GM23248 (cell line): ENCODE results near the gene TMTC3. TPM values are rescaled to one million over a fixed set of nuclear protein-coding genes. Genes with fewer than 3 reads are reported as not detected.
A peak's percentile ranks its signal among the peaks of the same experiment; 100 is the strongest.

Source experiments
- DNase-seq: peaks from one replicate; pipeline ENCODE4 v3.0.0-alpha.2; 2015
- H2AFZ ChIP-seq: fragments of 200-600 bp; sonication (generic); 2 replicates; pipeline ENCODE4 v1.6.1; 2016; ENCODE audit warnings: antibody characterized with exemption
- H3F3A ChIP-seq: fragments of 200-600 bp; sonication (generic); 2 replicates; pipeline ENCODE4 v1.6.1; 2016; ENCODE audit warnings: mild to moderate bottlenecking, antibody characterized with exemption, mixed run types; ENCODE audit not compliant: insufficient read depth
- H3K27ac ChIP-seq: fragments of 200-600 bp; sonication (generic); 2 replicates; pipeline ENCODE4 v1.5.1; 2016; ENCODE audit warnings: mild to moderate bottlenecking
- H3K27me3 ChIP-seq: fragments of 200-600 bp; sonication (generic); replicated peaks from 2 replicates; pipeline ENCODE4 v1.6.1; 2016; ENCODE audit warnings: mild to moderate bottlenecking; ENCODE audit not compliant: insufficient read depth
- H3K36me3 ChIP-seq: fragments of 200-600 bp; sonication (generic); 2 replicates; pipeline ENCODE4 v1.6.1; 2016; ENCODE audit warnings: low read depth, mild to moderate bottlenecking
- H3K4me1 ChIP-seq: fragments of 200-600 bp; sonication (generic); 2 replicates; pipeline ENCODE4 v1.6.1; 2016; ENCODE audit warnings: mild to moderate bottlenecking; ENCODE audit not compliant: insufficient read depth
- H3K4me2 ChIP-seq: fragments of 200-600 bp; sonication (generic); one replicate; pipeline ENCODE4 v1.6.1; 2016; ENCODE audit warnings: mild to moderate bottlenecking; ENCODE audit not compliant: unreplicated experiment
- H3K4me3 ChIP-seq: fragments of 200-600 bp; sonication (generic); 2 replicates; pipeline ENCODE4 v1.5.1; 2016; ENCODE audit warnings: mild to moderate bottlenecking
- H3K79me2 ChIP-seq: fragments of 200-600 bp; sonication (generic); 2 replicates; pipeline ENCODE4 v1.6.1; 2016; ENCODE audit warnings: mild to moderate bottlenecking; ENCODE audit not compliant: insufficient read depth
- H3K9ac ChIP-seq: fragments of 200-600 bp; sonication (generic); 2 replicates; pipeline ENCODE4 v1.6.1; 2016; ENCODE audit warnings: mild to moderate bottlenecking
- H3K9me2 ChIP-seq: fragments of 200-600 bp; sonication (generic); 2 replicates; pipeline ENCODE4 v1.6.1; 2016; ENCODE audit warnings: mixed run types, mild to moderate bottlenecking, moderate library complexity; ENCODE audit not compliant: insufficient read depth
- H3K9me3 ChIP-seq: fragments of 200-600 bp; sonication (generic); one replicate; pipeline ENCODE4 v1.6.1; 2017; ENCODE audit warnings: low read depth
- H4K20me1 ChIP-seq: fragments of 200-600 bp; sonication (generic); 2 replicates; pipeline ENCODE4 v1.6.0; 2016; ENCODE audit not compliant: insufficient read depth
- EZH2 ChIP-seq: fragments of 200-600 bp; sonication (generic); IDR thresholded peaks from 2 replicates; pipeline ENCODE4 v1.6.1; 2018; ENCODE audit warnings: antibody characterized with exemption, mild to moderate bottlenecking; ENCODE audit not compliant: insufficient read depth, poor library complexity, severe bottlenecking
- EZH2phosphoT487 ChIP-seq: fragments of 200-600 bp; sonication (generic); IDR thresholded peaks from 2 replicates; pipeline ENCODE4 v1.6.1; 2018; ENCODE audit warnings: antibody characterized with exemption, moderate library complexity, mild to moderate bottlenecking, low read depth; ENCODE audit not compliant: insufficient read depth
- WGBS, 2 experiments: methylation state at CpG; one replicate each; pipeline ENCODE4 v1.1.6; 2015 to 2017; ENCODE audit warnings: low lambda C conversion rate in 2 of 2, low coverage in 1 of 2; ENCODE audit errors: missing lambda C conversion rate in 2 of 2; 5-methylcytosine and 5-hydroxymethylcytosine counted together
- in situ Hi-C: fragments of 300-500 bp; cut with MboI; formaldehyde crosslinking; loops from 2 replicates; pipeline ENCODE4 v1.15.0; 2020
- polyA plus RNA-seq: library from polyadenylated mRNA; unstranded; fragments of >200 nt; fragmentation: Nextera tagmentation; extraction: Ambion mirVana; gene quantifications from 2 replicates; pipeline ENCODE4 v1.2.1, GENCODE V29; 2016
- total RNA-seq: library from RNA; depleted of rRNA; stranded (reverse); fragments of >200 nt; shearing (Covaris generic); gene quantifications from 2 replicates; pipeline ENCODE4 v1.2.3, GENCODE V29; 2014

Gene TMTC3
- total and polyA plus RNA-seq, 2 experiments from 2014 or later = 35.7 to 59.1 TPM

DNA sequence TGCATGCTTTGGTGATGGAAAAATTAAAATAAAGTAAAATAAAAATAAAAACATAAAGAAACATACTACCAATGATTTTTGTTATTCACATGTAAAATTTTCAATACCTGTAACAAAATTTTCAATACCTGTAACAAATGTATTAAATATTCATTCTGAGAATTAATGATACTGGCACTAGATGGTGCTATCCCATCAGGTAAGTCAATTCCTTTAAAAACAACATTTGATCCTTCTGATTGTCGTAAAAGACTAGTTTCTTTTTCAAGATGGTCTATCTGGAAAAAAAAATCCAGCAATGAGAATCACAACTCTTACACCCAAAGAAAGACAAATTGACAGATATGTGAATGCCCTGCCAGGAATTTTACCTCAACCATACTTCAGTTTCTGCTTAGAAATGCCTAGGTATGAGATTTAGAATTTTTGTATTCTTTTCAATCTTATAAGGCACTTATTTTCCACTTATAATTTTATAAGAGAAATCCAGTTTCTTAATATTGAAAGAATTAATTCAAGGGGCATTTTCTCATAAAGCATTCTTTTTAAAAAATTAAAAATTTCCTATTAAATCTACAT, 30.9 kb upstream of the TMTC3 start:
- H3K4me1 ChIP-seq = peaks cover 16% of the 10 kb centered on the region
- H3K4me3 ChIP-seq = peak overlapping the region; percentile 73
- H3K27ac ChIP-seq = no peak overlapping the region

DNA sequence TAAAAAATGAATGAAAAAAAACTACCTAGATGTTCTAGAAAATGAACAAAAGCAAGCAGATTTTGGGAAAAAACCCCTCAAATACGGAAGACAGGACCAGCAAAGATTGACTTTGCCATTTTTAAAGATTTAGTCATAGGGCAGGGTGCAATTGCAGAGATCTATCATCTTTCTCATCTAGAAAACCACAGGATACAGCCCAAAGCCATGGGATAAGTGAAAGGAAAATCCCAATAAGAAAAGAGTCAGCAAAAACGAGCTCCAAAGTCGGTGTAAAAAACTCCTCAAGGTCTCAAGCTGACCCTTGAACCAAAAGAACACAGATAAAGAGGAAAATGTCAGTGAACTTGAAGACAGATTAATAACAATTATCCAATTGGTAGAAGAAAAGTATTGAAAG, 28.2 kb upstream of the TMTC3 start:
- in situ Hi-C loops = loop anchor here (25.0 kb wide), 1 partner anchor 1398 kb away; the partner anchor contains the start of gene GALNT4

More for the DNA sequence above, 30.9 kb upstream of the TMTC3 start:
- Histone ChIP-seq H2AFZ (peak overlapping the region; percentile 79), H3K9me2 (no peaks in the 10 kb centered on the region), H3K9me3 (no peaks in the 10 kb centered on the region), H3K36me3 (peaks cover 37% of the 10 kb centered on the region), H3K79me2 (no peaks in the 10 kb centered on the region), H4K20me1 (no peaks in the 10 kb centered on the region), H3K4me2 (peak overlapping the region; percentile 97), H3K9ac (peak overlapping the region; percentile 77), H3K27me3 (no peaks in the 10 kb centered on the region), H3F3A (peaks cover 8% of the 10 kb centered on the region; the same call in 1 of the 2 replicates)
- DNase-seq = peak; percentile 72
- in situ Hi-C loops = loop anchor here (25.0 kb wide), 1 partner anchor 1401 kb away; the partner anchor contains the start of gene GALNT4
- TF ChIP-seq EZH2phosphoT487 = no peak
- TF ChIP-seq EZH2 = no peak
- WGBS, 2 experiments = 0 to 6% methylated on average over 1 of the region's 1 CpG

DNA sequence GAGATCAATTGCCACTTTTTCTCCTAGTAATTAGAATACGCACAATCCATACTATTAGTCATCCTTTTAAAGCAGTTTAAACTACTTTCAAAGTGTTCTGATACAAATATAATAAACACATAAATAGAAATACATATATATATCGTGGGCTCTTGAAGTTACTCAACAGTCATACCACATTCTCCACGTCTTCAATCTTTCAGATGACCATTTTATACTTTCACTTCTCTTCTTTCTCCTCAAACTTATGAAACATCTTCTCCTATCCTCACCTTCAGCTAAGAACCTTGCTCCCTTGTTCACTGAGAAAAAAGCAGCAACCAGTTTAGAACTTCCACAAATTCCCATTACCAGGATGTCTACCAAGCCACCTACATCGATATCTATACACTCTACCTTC, 19.4 kb upstream of the TMTC3 start:
- H3K9me3 ChIP-seq = no peaks in the 10 kb centered on the region
- H3K9me2 ChIP-seq = no peaks in the 10 kb centered on the region
- no peak for DNase-seq
- H3K4me3 ChIP-seq = no peak overlapping the region
- no peak overlapping the region for H3K4me2 ChIP-seq
- H4K20me1 ChIP-seq = no peaks in the 10 kb centered on the region
- no peaks in the 10 kb centered on the region for H3K4me1 ChIP-seq
- H3K27ac ChIP-seq = no peak overlapping the region
- in situ Hi-C loops = loop anchor here (25.0 kb wide), 1 partner anchor 1390 kb away; the partner anchor contains the start of gene GALNT4
- no peak overlapping the region for H2AFZ ChIP-seq
- no peaks in the 10 kb centered on the region for H3K27me3 ChIP-seq
- 73 to 74% methylated on average over 4 of the region's 4 CpGs for WGBS, 2 experiments
- no peak overlapping the region for H3K9ac ChIP-seq
- H3K79me2 ChIP-seq = no peaks in the 10 kb centered on the region
- H3K36me3 ChIP-seq = peaks cover 18% of the 10 kb centered on the region
- no peak for TF ChIP-seq EZH2
- no peak for TF ChIP-seq EZH2phosphoT487
- no peaks in the 10 kb centered on the region for H3F3A ChIP-seq

More for the DNA sequence above, 28.2 kb upstream of the TMTC3 start:
- Histone ChIP-seq H3K4me2 (peak overlapping the region; percentile 28), H3K9me2 (no peaks in the 10 kb centered on the region), H3K27ac (peak overlapping the region; percentile 48), H3K9me3 (no peaks in the 10 kb centered on the region), H2AFZ (peak overlapping the region; percentile 54), H3F3A (peaks cover 8% of the 10 kb centered on the region; the same call in 1 of the 2 replicates), H3K9ac (no peak overlapping the region), H3K4me1 (peaks cover 16% of the 10 kb centered on the region), H4K20me1 (no peaks in the 10 kb centered on the region), H3K79me2 (no peaks in the 10 kb centered on the region), H3K27me3 (no peaks in the 10 kb centered on the region), H3K4me3 (0 out of 2 replicates have a peak overlapping the region, but pooled peaks have one; percentile 7), H3K36me3 (peaks cover 32% of the 10 kb centered on the region; the same call in 1 of the 2 replicates)
- WGBS, 2 experiments = 58 to 59% methylated on average over 3 of the region's 3 CpGs
- TF ChIP-seq EZH2 = no peak
- no peak for TF ChIP-seq EZH2phosphoT487
- peak; percentile 23 for DNase-seq

DNA sequence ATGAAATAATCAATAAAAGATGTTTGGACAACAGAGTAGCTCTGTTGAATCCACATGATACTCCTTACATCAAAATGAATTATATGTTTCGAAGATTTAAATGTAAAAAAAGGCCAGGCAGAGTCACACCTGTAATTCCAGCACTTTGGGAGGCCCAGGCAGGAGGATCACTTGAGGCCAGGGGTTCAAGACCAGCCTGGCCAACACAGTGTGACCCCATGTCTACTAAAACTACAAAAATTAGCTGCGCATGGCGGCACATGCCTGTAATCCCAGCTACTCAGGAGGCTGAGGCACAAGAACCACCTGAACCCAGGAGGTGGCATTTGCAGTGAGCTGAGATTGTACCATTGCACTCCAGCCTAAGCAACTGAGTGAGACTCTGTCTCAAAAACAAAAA, 15.0 kb upstream of the TMTC3 start:
- H3K27ac ChIP-seq = no peak overlapping the region
- peaks cover 35% of the 10 kb centered on the region for H3K36me3 ChIP-seq
- TF ChIP-seq EZH2phosphoT487 (no peak), EZH2 (no peak)
- no peaks in the 10 kb centered on the region for H3K9me2 ChIP-seq
- no peak overlapping the region for H3K4me3 ChIP-seq
- no peak overlapping the region for H3K9ac ChIP-seq
- 98 to 100% methylated on average over 3 of the region's 3 CpGs for WGBS, 2 experiments
- no peaks in the 10 kb centered on the region for H3K4me1 ChIP-seq
- no peak overlapping the region for H3K4me2 ChIP-seq
- H2AFZ ChIP-seq = no peak overlapping the region
- DNase-seq = no peak
- H3F3A ChIP-seq = no peaks in the 10 kb centered on the region
- no peaks in the 10 kb centered on the region for H3K79me2 ChIP-seq
- H4K20me1 ChIP-seq = no peaks in the 10 kb centered on the region
- no peaks in the 10 kb centered on the region for H3K9me3 ChIP-seq
- in situ Hi-C loops = no loop called here
- no peaks in the 10 kb centered on the region for H3K27me3 ChIP-seq
